Adrenal gland (tissue), 5 donors: ENCODE results near the gene C3orf62.

Experiments used
- CTCF ChIP-seq, 6 experiments: fragments of 450-650 bp in 4 of 6; fragments of 200-600 bp in 2 of 6; sonication (generic) in 1 of 6; IDR thresholded peaks; 1 replicate in 5 of 6; 2 replicates in 1 of 6; pipeline versions ENCODE4 v1.5.1 to v1.8.0; 2016 to 2021; ENCODE audit warnings: antibody characterized with exemption in 6 of 6, mild to moderate bottlenecking in 2 of 6, moderate library complexity in 1 of 6
- POLR2A ChIP-seq, 2 donors: fragments of 450-650 bp; IDR thresholded peaks; one replicate each; pipeline ENCODE4 v1.6.1; 2017; ENCODE audit warnings: antibody characterized with exemption in 2 of 2, mild to moderate bottlenecking in 2 of 2, moderate library complexity in 1 of 2
- donor health status: DM: no; HTN: no; CAD: no.

DNA sequence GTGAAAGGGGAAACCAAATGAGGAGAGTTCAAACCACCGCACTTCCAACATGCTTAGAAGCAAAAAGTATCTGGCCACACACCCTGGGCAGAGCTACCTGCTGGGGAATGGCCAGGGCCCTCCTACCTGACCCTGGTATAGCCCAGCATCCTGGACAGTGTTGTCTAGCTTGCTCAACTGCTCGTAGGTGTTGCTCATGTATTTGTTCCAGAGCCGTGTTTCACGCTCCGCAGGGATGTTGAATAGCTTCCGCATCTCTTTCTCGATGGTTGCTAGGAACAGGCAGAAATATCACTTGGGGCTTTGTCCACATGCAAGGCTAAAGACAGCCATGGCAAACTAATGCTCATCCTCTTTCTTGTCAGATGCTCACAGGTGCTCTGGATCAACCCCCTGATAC lies 47.7 kb upstream of the C3orf62 start:
- no peak for TF ChIP-seq CTCF (IDR thresholded peaks at IDR 0.05)
- no peak for TF ChIP-seq POLR2A (IDR thresholded peaks at IDR 0.05)
